Activated CD4-positive, CD25-positive, alpha-beta regulatory T cell treated with anti-CD3 and anti-CD28 coated beads, Interleukin-2, amount 50 U/mL, for 16 hours (primary cell): ENCODE data around the gene N4BP2L1.
"Not testable (repeated sequence)": the region's sequence is repeated elsewhere in the genome, so short reads cannot be mapped to it uniquely, and the experiment has no call there.

ENCODE experiments used
- DNase-seq: peaks from one replicate; pipeline ENCODE4 v3.0.0-alpha.2; 2020; ENCODE audit warnings: low read depth, low spot score

Gene N4BP2L1

GRCh38 chr13:32390484-32390883 is 37.4 kb downstream of the N4BP2L1 start:
- DNase-seq: no peak

- no peak for DNase-seq
These were observed 37.9 kb downstream of the N4BP2L1 start for GRCh38 chr13:32390048-32390447.

DNA sequence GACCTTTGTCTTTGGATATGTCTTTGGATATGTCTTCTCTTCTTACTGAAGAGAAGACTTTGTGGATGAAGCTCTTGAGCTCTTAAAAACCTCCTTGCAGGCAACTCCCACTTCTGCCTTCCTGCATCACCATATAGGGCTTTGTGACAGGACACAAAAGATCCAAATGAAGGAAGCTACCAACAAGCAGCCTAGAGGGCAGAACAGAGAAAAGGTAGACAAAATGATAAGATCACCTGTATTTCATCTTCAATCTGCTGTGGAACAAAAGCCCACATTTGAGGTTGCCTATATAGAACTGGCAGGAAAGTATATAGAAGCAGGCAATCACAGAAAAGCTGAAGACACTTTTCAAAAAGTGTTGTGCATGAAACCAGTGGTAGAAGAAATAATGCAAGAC is 42.5 kb downstream of the N4BP2L1 start:
- no peak for DNase-seq

- DNase-seq: no peak
These were observed 43.2 kb downstream of the N4BP2L1 start for GRCh38 chr13:32384702-32385101.

DNA sequence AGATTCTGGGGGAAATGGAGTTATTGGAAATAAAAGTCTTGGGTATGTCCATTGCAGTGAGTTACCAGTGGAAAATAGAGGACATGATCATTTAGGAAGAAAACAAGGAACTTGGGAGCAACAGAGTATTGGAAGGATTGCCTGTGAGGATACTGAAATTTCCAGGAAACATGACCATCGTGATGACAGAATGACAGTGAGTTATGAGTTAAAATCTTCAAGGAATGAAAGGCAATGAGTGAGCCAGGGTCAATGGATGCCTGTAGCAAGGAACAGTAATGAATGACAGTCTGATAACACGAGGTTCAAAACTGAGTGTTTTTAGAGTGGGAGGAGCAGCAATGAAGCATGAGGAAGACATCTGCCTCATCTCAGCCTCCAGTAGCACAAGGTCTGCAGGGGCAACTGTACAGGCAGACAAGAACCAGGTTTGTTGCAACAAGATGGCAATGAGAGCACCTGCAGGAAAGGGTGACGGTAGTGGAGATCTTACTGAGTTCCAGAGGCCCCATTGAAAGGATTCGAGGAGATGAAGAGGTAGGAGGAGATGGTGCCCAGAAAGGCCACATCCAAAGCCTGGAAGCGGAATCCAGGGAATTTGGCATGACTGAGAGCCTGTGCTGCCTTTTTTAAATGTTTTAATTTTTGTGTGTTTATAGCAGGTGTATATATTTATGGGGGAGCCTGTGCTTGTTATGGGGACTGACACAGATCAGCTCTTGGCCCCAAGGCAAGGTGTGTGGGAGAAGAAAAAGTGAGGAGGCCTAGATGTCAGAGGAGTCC is 43.9 kb downstream of the N4BP2L1 start:
- no peak for DNase-seq

GRCh38 chr13:32381539-32381938 is 46.4 kb downstream of the N4BP2L1 start:
- no peak for DNase-seq

GRCh38 chr13:32378012-32378411 is 49.9 kb downstream of the N4BP2L1 start:
- no peak for DNase-seq

GRCh38 chr13:32376642-32377415 is 51.1 kb downstream of the N4BP2L1 start:
- no peak for DNase-seq

DNA sequence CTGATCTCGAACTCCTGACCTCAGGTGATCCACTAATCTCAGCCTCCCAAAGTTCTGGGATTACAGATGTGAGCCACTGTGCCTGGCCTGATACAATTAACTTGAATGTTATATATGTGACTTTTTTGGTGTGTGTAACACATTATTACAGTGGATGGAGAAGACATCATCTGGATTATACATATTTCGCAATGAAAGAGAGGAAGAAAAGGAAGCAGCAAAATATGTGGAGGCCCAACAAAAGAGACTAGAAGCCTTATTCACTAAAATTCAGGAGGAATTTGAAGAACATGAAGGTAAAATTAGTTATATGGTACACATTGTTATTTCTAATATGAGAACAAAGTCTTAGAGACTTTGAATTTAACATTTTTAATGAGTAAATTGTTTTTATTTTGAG is 57.1 kb downstream of the N4BP2L1 start:
- no peak for DNase-seq

- DNase-seq: no peak
These were observed 65.4 kb downstream of the N4BP2L1 start for GRCh38 chr13:32362574-32362973.

DNA sequence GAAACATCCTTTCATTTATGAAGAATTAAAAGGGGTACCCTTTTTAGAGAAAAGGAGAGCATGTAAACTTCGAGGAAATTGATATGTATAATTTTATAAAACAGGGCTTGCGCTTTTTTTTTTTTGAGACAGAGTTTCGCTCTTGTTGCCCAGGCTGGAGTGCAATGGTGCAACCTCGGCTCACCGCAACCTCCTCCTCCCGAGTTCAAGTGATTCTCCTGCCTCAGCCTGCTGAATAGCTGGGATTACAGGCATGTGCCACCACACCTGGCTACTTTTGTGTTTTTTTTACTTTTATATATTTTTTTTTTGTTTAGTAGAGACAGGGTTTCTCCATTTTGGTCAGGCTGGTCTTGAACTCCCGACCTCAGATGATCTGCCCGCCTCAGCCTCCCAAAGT is 72.0 kb downstream of the N4BP2L1 start:
- not testable (repeated sequence) for DNase-seq

GRCh38 chr13:32354040-32354439 is 73.9 kb downstream of the N4BP2L1 start:
- DNase-seq: no peak

DNA sequence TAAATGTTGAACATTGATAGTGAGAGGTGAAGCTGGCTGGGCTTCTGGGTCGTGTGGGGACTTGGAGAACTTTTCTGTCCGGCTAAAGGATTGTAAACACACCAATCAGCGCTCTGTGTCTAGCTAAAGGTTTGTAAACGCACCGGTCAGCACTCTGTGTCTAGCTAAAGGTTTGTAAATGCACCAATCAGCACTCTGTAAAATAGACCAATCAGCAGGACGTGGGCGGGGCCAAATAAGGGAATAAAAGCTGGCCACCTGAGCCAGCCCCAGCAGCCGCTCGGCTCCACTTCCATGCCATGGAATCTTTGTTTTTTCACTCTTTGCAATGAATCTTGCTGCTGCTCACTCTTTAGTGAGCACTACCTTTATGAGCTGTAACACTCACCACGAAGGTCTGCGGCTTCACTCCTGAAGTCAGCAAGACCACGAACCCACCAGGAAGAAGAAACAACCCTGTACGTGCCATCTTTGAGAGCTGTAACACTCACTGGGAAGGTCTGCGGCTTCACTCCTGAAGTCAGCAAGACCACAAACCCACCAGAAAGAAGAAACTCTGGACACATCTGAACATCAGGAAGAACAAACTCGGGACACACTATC is 77.0 kb downstream of the N4BP2L1 start:
- not testable (repeated sequence) for DNase-seq
